ENCODE measurements around the gene VAMP5.

The VAMP5 gene

GRCh38 chr2:85600235-85600575, 16.0 kb downstream of the VAMP5 start:
- DNase-seq (no peak), ATAC-seq (ENCODE audit: insufficient read depth, low read depth) (no peak)
- Histone ChIP-seq H3K9ac (ENCODE audit: low read depth, low read length) (no peak overlapping the region), H4K20me1 (ENCODE audit: insufficient read depth, low read length) (peaks cover 23% of the 10 kb centered on the region), H3K4me2 (ENCODE audit: insufficient read depth, low read length) (no peak overlapping the region), H3K36me3 (ENCODE audit: insufficient read depth, low read length) (peaks cover 21% of the 10 kb centered on the region), H3K4me3 (ENCODE audit: low read depth in 1 of 2, low read length in 2 of 2) (no peak overlapping the region), H3K9me3 (ENCODE audit: insufficient read depth, low read length, severe bottlenecking) (no peaks in the 10 kb centered on the region), H3K4me1 (ENCODE audit: insufficient read depth, low read length) (peaks cover 34% of the 10 kb centered on the region), H3K27ac (ENCODE audit: low read length) (no peak overlapping the region), H2AFZ (ENCODE audit: low read depth, low read length) (no peak overlapping the region), H3K27me3 (ENCODE audit: insufficient read depth, low read length, poor library complexity) (peaks cover 10% of the 10 kb centered on the region), H3K79me2 (ENCODE audit: insufficient read depth, low read length) (peaks cover 23% of the 10 kb centered on the region)
- TF ChIP-seq CTCF (IDR thresholded peaks at IDR 0.05; ENCODE audit: borderline replicate concordance, extremely low read depth, low read length, poor library complexity, severe bottlenecking) (no peak), EZH2 (IDR thresholded peaks at IDR 0.05; ENCODE audit: borderline replicate concordance, low read depth, low read length, severe bottlenecking) (no peak)

GRCh38 chr2:85600951-85601770, 16.9 kb downstream of the VAMP5 start:
- Histone ChIP-seq H3K27me3 (ENCODE audit: insufficient read depth, low read length, poor library complexity) (peaks cover 10% of the 10 kb centered on the region), H3K4me3 (ENCODE audit: low read depth in 1 of 2, low read length in 2 of 2) (no peak overlapping the region), H3K79me2 (ENCODE audit: insufficient read depth, low read length) (peaks cover 15% of the 10 kb centered on the region), H3K9me3 (ENCODE audit: insufficient read depth, low read length, severe bottlenecking) (no peaks in the 10 kb centered on the region), H3K36me3 (ENCODE audit: insufficient read depth, low read length) (peaks cover 21% of the 10 kb centered on the region), H3K4me1 (ENCODE audit: insufficient read depth, low read length) (peaks cover 31% of the 10 kb centered on the region), H4K20me1 (ENCODE audit: insufficient read depth, low read length) (peaks cover 30% of the 10 kb centered on the region), H3K9ac (ENCODE audit: low read depth, low read length) (no peak overlapping the region), H3K27ac (ENCODE audit: low read length) (no peak overlapping the region), H3K4me2 (ENCODE audit: insufficient read depth, low read length) (peak overlapping the region; percentile 68), H2AFZ (ENCODE audit: low read depth, low read length) (no peak overlapping the region)
- DNase-seq (no peak), ATAC-seq (ENCODE audit: insufficient read depth, low read depth) (no peak)
- no peak for TF ChIP-seq EZH2 (IDR thresholded peaks at IDR 0.05; ENCODE audit: borderline replicate concordance, low read depth, low read length, severe bottlenecking)
- TF ChIP-seq CTCF (IDR thresholded peaks at IDR 0.05; ENCODE audit: borderline replicate concordance, extremely low read depth, low read length, poor library complexity, severe bottlenecking): no peak

GRCh38 chr2:85601771-85602475, 17.7 kb downstream of the VAMP5 start:
- ATAC-seq (ENCODE audit: insufficient read depth, low read depth) (no peak), DNase-seq (no peak)
- peak overlapping the region; percentile 68; the same call in 1 of the 2 replicates for H2AFZ ChIP-seq (ENCODE audit: low read depth, low read length)
- TF ChIP-seq EZH2 (IDR thresholded peaks at IDR 0.05; ENCODE audit: borderline replicate concordance, low read depth, low read length, severe bottlenecking) (no peak), CTCF (IDR thresholded peaks at IDR 0.05; ENCODE audit: borderline replicate concordance, extremely low read depth, low read length, poor library complexity, severe bottlenecking) (no peak)
- peaks cover 10% of the 10 kb centered on the region for H3K27me3 ChIP-seq (ENCODE audit: insufficient read depth, low read length, poor library complexity)
- peaks cover 24% of the 10 kb centered on the region for H3K4me1 ChIP-seq (ENCODE audit: insufficient read depth, low read length)
- no peak overlapping the region for H3K27ac ChIP-seq (ENCODE audit: low read length)
- peak overlapping the region; percentile 51; the same call in 1 of the 2 replicates for H3K9ac ChIP-seq (ENCODE audit: low read depth, low read length)
- peak overlapping the region; percentile 68 for H3K4me2 ChIP-seq (ENCODE audit: insufficient read depth, low read length)
- peaks cover 27% of the 10 kb centered on the region for H4K20me1 ChIP-seq (ENCODE audit: insufficient read depth, low read length)
- peaks cover 8% of the 10 kb centered on the region for H3K79me2 ChIP-seq (ENCODE audit: insufficient read depth, low read length)
- no peaks in the 10 kb centered on the region for H3K9me3 ChIP-seq (ENCODE audit: insufficient read depth, low read length, severe bottlenecking)
- H3K36me3 ChIP-seq (ENCODE audit: insufficient read depth, low read length): peaks cover 16% of the 10 kb centered on the region
- peak overlapping the region in 1 of 2 experiments; percentile 57; a peak in 3 of 4 replicates for H3K4me3 ChIP-seq (ENCODE audit: low read depth in 1 of 2, low read length in 2 of 2)
